Ectodermal cell (in vitro differentiated cells): Measurements from ENCODE around the gene CLN3.

ENCODE experiments used
- H3K27ac ChIP-seq: 2 replicates; pipeline ENCODE4 v1.7.0; 2013; ENCODE audit warnings: mild to moderate bottlenecking, low read depth, low read length; ENCODE audit not compliant: insufficient read depth, poor library complexity, severe bottlenecking
- H3K27me3 ChIP-seq: 2 replicates; pipeline ENCODE4 v1.7.0; 2013; ENCODE audit warnings: mild to moderate bottlenecking, low read length; ENCODE audit not compliant: insufficient read depth, control insufficient read depth, poor library complexity, severe bottlenecking
- H3K36me3 ChIP-seq: one replicate; pipeline ENCODE4 v1.7.0; 2013; ENCODE audit warnings: low read length; ENCODE audit not compliant: control insufficient read depth, insufficient read depth
- H3K4me1 ChIP-seq: one replicate; pipeline ENCODE4 v1.7.0; 2013; ENCODE audit warnings: low read length; ENCODE audit not compliant: control insufficient read depth, insufficient read depth
- H3K4me3 ChIP-seq: 2 replicates; pipeline ENCODE4 v1.7.0; 2013; ENCODE audit warnings: low read depth, low read length, control low read depth; ENCODE audit not compliant: insufficient read depth
- H3K9me3 ChIP-seq: 2 replicates; pipeline ENCODE4 v1.7.0; 2013; ENCODE audit warnings: mild to moderate bottlenecking, low read length, moderate library complexity; ENCODE audit not compliant: control insufficient read depth
- WGBS, 2 experiments: methylation state at CpG; one replicate each; pipeline ENCODE4 v1.1.7; 2013; ENCODE audit warnings: missing lambda C conversion rate in 2 of 2; 5-methylcytosine and 5-hydroxymethylcytosine counted together

CLN3 gene

GRCh38 chr16:28513484-28514181 lies 21.8 kb upstream of the CLN3 start:
- no peaks in the 10 kb centered on the region for H3K4me1 ChIP-seq
- no peaks in the 10 kb centered on the region for H3K27me3 ChIP-seq
- 91 to 94% methylated on average over 12 of the region's 12 CpGs for WGBS, 2 experiments
- no peak overlapping the region for H3K27ac ChIP-seq
- H3K9me3 ChIP-seq = no peaks in the 10 kb centered on the region
- H3K36me3 ChIP-seq = no peaks in the 10 kb centered on the region
- no peak overlapping the region for H3K4me3 ChIP-seq

GRCh38 chr16:28511801-28512789 lies 20.2 kb upstream of the CLN3 start:
- Histone ChIP-seq H3K36me3 (no peaks in the 10 kb centered on the region), H3K27me3 (no peaks in the 10 kb centered on the region), H3K27ac (no peak overlapping the region), H3K9me3 (no peaks in the 10 kb centered on the region), H3K4me1 (no peaks in the 10 kb centered on the region), H3K4me3 (no peak overlapping the region)
- WGBS, 2 experiments = 88 to 90% methylated on average over 21 of the region's 21 CpGs

- Histone ChIP-seq H3K9me3 (no peaks in the 10 kb centered on the region), H3K27me3 (no peaks in the 10 kb centered on the region), H3K27ac (no peak overlapping the region), H3K4me3 (no peak overlapping the region), H3K4me1 (no peaks in the 10 kb centered on the region), H3K36me3 (no peaks in the 10 kb centered on the region)
- 93 to 96% methylated on average over 3 of the region's 3 CpGs for WGBS, 2 experiments
Observed at GRCh38 chr16:28511031-28511430, 19.2 kb upstream of the CLN3 start.

GRCh38 chr16:28505489-28506137 lies 13.7 kb upstream of the CLN3 start:
- Histone ChIP-seq H3K27me3 (no peaks in the 10 kb centered on the region), H3K9me3 (no peaks in the 10 kb centered on the region), H3K27ac (no peak overlapping the region), H3K36me3 (no peaks in the 10 kb centered on the region), H3K4me1 (no peaks in the 10 kb centered on the region), H3K4me3 (no peak overlapping the region)
- 86 to 87% methylated on average over 14 of the region's 14 CpGs for WGBS, 2 experiments

GRCh38 chr16:28504707-28505404 lies 13.0 kb upstream of the CLN3 start:
- H3K9me3 ChIP-seq = no peaks in the 10 kb centered on the region
- H3K4me3 ChIP-seq = no peak overlapping the region
- no peaks in the 10 kb centered on the region for H3K27me3 ChIP-seq
- no peak overlapping the region for H3K27ac ChIP-seq
- H3K36me3 ChIP-seq = no peaks in the 10 kb centered on the region
- H3K4me1 ChIP-seq = no peaks in the 10 kb centered on the region
- 84 to 86% methylated on average over 8 of the region's 8 CpGs for whole genome bisulfite sequencing, 2 experiments

GRCh38 chr16:28503470-28504259 lies 11.8 kb upstream of the CLN3 start:
- no peaks in the 10 kb centered on the region for H3K4me1 ChIP-seq
- no peak overlapping the region for H3K27ac ChIP-seq
- H3K27me3 ChIP-seq = no peaks in the 10 kb centered on the region
- H3K36me3 ChIP-seq = no peaks in the 10 kb centered on the region
- WGBS, 2 experiments = 84 to 86% methylated on average over 15 of the region's 15 CpGs
- no peak overlapping the region for H3K4me3 ChIP-seq
- H3K9me3 ChIP-seq = no peaks in the 10 kb centered on the region

GRCh38 chr16:28502290-28502689 lies 10.4 kb upstream of the CLN3 start:
- Histone ChIP-seq H3K4me1 (no peaks in the 10 kb centered on the region), H3K4me3 (no peak overlapping the region), H3K36me3 (no peaks in the 10 kb centered on the region), H3K27me3 (no peaks in the 10 kb centered on the region), H3K9me3 (no peaks in the 10 kb centered on the region), H3K27ac (no peak overlapping the region)
- WGBS, 2 experiments = 81 to 83% methylated on average over 2 of the region's 2 CpGs

GRCh38 chr16:28501258-28502232 lies 9.7 kb upstream of the CLN3 start:
- 85 to 86% methylated on average over 19 of the region's 19 CpGs for WGBS, 2 experiments
- no peaks in the 10 kb centered on the region for H3K36me3 ChIP-seq
- H3K27me3 ChIP-seq = no peaks in the 10 kb centered on the region
- H3K27ac ChIP-seq = no peak overlapping the region
- H3K9me3 ChIP-seq = no peaks in the 10 kb centered on the region
- no peak overlapping the region for H3K4me3 ChIP-seq
- H3K4me1 ChIP-seq = no peaks in the 10 kb centered on the region
